Fibroblast of pulmonary artery (primary cell): ENCODE data around the gene FKBP6.
"Not testable (repeated sequence)": the region's sequence is repeated elsewhere in the genome, so short reads cannot be mapped to it uniquely, and the experiment has no call there.

Experiments used
- DNase-seq: peaks from one replicate; pipeline ENCODE4 v3.0.0-alpha.2; 2010; ENCODE audit warnings: low read depth
- H3K4me3 ChIP-seq: replicated peaks from 2 replicates; pipeline ENCODE4 v1.5.1; 2011; ENCODE audit warnings: low read depth, mild to moderate bottlenecking, control low read depth, low read length, moderate library complexity
- CTCF ChIP-seq: IDR thresholded peaks from 2 replicates; pipeline ENCODE4 v1.5.1; 2011; ENCODE audit warnings: mild to moderate bottlenecking, control low read depth, low read length, inconsistent platforms; ENCODE audit errors: missing control alignments

FKBP6 gene

DNA sequence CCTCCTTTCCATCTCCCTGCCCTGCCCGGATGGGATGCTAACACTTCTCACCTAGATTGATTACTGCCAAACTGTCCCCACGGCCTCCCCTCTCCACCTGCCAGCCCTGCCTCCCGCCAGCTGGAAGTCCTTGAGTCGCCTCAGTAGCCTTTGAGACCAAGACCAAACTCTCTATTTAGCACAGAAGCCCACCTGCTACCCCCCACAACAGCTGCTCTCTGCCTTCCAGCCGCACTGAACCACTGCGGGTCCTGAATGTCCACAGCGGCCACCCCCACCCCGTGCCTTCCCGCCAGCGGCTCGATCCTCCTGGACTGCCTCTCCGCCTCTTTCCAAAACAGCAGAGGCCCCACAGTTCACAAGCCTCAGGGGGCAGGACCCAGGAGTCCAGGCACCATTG is 39.0 kb downstream of the FKBP6 start:
- H3K4me3 ChIP-seq: no peak overlapping the region
- TF ChIP-seq CTCF: no peak

DNA sequence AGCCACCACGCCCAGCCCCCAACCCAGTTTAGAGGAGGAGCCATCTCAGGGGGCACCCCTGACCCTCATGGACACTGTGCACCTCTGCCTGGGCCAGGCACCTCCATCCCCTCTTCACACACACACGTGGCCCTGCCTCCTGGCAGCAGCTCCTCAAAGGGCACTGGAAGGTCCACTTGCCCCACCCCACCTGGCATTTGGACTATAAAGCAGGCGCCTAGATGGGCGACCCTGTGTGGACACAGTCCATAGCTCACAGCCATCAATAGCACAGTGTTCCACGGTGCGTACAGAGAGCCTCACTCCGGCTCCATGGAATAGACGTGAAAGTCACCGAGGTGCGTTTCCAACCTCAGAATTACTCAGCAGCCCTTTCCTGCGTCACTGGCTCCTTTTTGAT is 41.0 kb downstream of the FKBP6 start:
- DNase-seq: no peak
- no peak for TF ChIP-seq CTCF
- no peak overlapping the region for H3K4me3 ChIP-seq

More for the DNA sequence above, 39.0 kb downstream of the FKBP6 start:
- DNase-seq: no peak

DNA sequence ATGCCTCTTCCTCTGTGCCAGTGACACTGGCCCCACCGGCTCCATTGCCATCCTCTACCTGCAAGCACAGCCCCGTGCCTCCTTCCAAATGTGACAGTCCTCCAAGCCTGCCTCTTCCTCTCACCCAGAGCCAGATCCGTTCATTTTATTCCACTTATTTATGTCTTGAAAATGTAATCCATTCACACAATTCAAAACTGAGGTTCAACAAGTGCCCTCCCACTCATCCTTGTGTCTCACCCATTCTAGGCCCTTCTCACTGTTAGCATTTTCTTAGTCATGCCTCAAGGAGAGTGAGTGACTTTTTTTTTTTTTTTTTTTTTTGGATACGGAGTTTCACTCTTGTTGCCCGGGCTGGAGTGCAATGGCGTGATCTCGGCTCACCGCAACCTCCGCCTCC is 41.7 kb downstream of the FKBP6 start:
- no peak overlapping the region for H3K4me3 ChIP-seq
- no peak for DNase-seq
- TF ChIP-seq CTCF: no peak

GRCh38 chr7:73373741-73374140 is 45.8 kb downstream of the FKBP6 start:
- H3K4me3 ChIP-seq: no peak overlapping the region
- no peak for TF ChIP-seq CTCF
- DNase-seq: no peak

GRCh38 chr7:73376262-73376661 is 48.3 kb downstream of the FKBP6 start:
- H3K4me3 ChIP-seq, DNase-seq: not testable (repeated sequence)

- DNase-seq: no peak
- no peak overlapping the region for H3K4me3 ChIP-seq
Measured at GRCh38 chr7:73376671-73377412, 48.9 kb downstream of the FKBP6 start.

DNA sequence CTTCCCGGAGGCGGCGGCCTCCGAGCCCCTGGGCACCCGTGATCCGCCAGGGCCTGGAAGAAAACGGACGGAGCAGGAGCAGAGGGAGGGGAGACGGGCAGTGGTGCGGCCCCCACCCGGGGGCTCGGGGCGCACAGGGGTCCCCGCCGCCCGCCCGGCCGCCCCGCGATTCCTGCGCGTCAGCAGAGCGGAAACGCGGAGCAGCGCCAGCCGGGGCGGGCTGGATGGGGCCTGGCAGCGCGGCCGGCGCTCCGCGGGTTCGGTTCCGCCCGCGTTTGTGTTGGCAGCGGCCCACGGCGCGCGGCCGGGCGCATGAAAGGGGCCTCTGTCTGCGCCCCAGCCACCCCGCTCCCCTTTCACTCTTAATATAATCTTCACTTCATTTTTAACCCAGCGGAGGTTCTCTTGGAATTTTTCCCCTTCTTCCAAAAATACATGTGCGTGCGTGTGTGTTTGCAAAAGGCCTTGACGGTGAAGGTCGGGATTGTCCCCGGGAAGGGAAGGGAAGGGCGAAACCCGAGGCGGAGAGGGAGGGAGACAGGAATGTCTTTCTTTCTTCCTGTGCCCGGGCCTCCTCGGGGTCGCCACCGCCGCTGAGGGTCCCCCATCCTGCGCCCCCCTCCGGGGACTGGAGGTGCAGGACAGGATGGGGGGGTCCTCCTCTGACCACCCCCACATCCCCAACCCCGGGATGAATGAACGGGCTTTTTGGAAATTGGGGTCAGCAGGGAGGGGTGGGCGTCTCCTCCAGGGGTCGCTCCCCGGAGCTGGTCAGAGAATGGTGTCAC is 49.6 kb downstream of the FKBP6 start:
- DNase-seq, H3K4me3 ChIP-seq: not testable (repeated sequence)

More at GRCh38 chr7:73376671-73377412, 48.9 kb downstream of the FKBP6 start:
- TF ChIP-seq CTCF: no peak

GRCh38 chr7:73382934-73383503 is 55.1 kb downstream of the FKBP6 start:
- H3K4me3 ChIP-seq: no peak overlapping the region
- TF ChIP-seq CTCF: no peak
- DNase-seq: no peak
